ENCODE results near the gene FTCDNL1. TPM values are rescaled to one million over a fixed set of nuclear protein-coding genes. Genes with fewer than 3 reads are reported as not detected.

FTCDNL1 gene
- polyA plus RNA-seq, 3 donors = 1.2 to 1.8 (median 1.2) TPM

DNA sequence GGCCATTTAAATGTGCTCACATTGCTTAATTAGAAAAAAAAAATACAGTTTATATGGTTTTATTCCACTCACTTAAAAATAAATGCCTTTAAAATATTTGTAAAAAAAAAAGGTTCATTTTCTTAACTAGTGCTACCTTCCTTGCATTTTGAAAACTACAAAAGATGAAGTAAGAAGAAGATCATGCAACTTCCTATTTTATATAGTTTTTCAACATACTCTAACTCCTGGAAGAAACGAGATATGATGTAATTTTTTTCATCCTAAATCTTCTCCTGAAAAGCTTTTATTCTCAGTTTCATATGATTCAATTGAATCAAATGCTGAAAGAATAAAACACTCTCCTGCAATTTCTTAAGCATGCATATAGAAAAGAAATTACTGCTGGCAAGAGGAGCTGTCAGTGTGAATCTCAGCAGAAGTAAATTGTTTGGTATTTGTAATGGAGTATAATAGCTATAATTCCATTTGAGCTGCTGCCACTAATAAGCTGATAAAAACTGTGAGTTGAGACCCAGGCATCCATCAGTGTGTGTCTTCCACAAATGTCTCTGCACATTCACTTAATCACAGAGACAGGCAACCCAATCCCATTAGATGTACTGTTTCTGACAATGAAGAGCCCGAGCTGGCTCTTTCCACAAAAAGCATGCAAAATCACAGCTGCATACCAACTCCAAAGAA, 3.7 kb downstream of the FTCDNL1 start:
- DNase-seq (ENCODE audit: low read depth in 3 of 3, low spot score in 2 of 3) = no peak

DNA sequence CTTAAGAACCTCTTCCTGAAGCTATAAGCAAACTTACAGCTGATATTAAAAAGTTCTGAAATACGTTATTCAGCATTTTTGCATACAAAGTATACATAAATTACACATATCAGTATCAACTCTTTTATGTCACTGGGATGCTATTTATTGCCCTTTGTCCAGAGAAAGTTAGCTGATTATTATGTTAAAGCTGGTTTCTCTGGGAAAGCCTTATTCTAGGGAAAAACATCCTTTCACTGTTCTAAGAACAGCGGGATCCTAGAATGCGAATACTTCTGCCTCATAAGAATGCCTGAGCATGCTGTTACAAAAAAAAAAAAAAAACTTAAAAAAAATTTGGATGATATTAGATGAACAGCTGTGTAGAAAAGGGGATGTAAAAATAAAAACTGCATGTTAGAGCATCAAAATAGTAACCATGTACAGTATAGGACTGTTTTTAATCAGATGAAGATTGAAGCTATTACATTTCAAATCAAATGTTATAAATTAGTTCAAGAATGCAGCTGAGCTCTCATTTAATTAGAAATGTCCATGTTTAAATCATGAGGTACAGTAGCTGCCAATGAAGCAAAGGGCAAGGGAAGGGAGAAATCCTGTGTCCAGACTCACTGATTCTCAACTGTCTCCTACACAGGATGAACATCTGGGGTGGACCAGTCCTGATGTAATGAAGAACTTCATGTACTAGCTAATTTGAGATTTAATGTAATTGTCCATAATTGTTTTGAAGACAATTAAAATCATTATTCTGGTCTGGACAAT, 8.2 kb downstream of the FTCDNL1 start:
- no peak for DNase-seq (ENCODE audit: low read depth in 3 of 3, low spot score in 2 of 3)

DNA sequence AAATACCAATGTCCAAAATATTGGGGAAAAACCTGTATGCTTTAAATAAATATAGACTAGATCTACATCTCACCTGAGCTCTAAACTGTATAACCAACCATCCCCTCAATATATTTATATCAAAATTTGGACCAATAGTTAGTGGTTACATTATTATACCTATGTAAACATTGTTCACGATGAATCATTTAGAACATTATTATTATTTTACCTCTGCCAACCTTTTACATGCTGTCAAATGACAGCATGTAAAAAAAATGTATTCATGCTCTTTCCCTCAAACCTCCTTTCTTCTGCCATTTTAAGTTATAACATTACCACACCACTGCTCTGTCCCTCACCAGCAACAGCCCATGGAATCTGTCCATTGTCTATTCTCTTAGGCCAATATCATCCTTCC, 9.6 kb downstream of the FTCDNL1 start:
- no peak for DNase-seq (ENCODE audit: low read depth in 3 of 3, low spot score in 2 of 3)

DNA sequence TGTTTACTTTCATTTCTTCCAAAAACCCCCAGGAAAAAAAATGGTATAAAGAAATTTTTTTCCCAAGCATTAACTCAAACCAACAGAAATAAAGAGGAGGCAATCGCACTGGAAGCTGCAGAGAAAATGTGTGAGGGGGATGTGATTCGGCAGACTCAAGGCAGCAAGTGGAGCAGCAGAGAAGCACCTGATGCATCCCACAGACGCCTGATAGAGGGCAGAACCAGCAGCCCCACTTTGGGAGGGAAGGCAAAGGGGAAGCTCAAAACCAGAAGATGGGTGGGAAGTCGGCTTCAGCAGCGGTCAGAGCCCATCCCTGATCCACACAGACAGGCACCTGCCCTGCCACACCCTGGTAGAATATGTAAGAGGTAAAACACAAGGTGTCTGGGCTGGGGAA, 12.6 kb downstream of the FTCDNL1 start:
- no peak for DNase-seq (ENCODE audit: low read depth in 3 of 3, low spot score in 2 of 3)

DNA sequence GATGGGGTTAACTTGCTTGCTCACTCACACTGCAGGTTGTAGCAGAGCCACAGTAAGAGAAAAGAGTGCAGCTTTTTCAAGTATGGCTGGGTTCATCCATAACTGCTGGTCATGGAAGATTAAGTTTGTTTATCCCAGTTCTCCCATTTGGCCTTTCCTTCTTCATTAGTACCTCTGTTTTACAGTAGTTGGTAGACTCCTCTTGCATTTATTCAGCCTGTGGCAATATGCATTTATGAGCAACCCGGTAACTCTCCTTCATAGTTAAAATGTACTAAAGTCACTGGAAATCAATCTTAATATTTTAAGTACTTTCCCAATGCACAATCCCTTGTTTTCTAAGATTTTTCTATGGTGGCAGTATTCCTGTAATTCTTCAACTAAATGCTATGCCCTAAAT, 14.0 kb downstream of the FTCDNL1 start:
- no peak for DNase-seq (ENCODE audit: low read depth in 3 of 3, low spot score in 2 of 3)

DNA sequence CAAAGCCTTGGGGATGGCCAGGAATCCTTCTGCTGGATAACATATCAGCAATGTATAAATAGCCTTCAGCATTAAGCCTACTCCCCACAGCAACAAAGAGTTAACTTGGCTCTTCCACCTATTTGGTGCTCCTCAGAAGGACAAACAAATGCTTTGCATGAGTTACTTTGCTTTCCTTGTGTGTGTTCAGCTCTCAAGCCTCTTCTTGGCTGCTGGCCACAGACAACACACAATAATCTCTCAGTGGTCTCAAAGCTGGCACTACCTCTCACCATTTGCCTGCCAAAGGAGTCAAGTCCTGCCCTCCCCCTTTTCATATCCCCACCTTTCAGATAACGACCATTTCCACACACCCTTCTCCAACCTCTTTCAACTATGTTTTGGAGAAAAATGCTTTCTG, 17.5 kb downstream of the FTCDNL1 start:
- DNase-seq (ENCODE audit: low read depth in 3 of 3, low spot score in 2 of 3) = no peak

DNA sequence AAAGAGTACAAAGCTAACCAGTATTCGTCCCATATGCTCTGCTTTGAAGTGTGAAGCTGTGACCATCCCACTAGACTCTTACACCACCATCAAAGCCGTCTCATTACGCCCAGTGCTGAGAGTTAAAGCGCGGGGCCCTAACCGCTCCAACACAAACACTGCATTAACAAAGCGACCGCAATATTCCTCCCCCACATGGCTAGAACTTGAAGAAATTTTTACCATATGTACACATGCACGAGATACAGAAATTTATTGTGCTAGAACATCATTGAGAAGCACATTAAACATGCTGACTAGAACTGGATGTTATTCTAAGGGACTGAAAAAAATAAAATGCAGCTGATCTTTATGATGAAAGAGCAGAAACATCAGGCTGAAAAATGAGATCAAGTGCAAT, 20.5 kb downstream of the FTCDNL1 start:
- DNase-seq (ENCODE audit: low read depth in 3 of 3, low spot score in 2 of 3) = no peak

DNA sequence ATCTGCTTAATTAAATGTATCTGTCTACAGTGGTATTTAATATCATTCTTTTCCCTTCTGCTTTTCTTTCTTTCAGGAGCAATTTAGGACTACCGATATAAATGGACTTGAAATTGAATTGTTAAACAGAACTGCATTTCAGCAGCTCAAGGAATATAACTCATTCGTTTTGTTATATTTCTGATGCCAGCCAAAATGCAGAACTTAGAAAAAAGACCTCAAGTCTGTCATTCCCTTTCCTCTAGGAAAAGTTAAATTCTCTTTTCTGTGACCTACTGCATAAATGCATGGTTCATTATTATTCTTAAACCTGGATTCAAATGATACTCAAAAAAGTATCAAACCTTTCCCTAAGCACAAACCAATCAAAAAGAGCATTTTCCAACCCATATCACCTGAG, 21.4 kb downstream of the FTCDNL1 start:
- DNase-seq (ENCODE audit: low read depth in 3 of 3, low spot score in 2 of 3) = no peak

DNA sequence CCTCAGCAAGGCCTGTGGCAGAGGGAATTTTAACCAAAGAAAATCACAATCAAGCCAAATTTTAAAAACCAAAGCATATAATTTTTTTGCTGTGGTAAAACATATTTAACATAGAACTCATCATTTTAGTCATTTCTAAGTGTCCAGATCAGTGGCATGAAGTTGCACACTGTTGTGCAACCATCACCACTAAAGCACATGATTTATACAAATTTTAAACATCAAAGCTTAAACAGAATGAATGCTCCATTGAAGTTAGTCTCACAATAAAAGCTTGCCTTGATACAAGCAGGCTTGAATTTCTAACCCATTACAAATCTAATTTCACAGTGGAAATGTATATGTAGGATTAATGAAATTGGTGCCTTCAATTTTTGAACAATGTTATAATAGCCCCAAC, 31.2 kb downstream of the FTCDNL1 start:
- no peak for DNase-seq (ENCODE audit: low read depth in 3 of 3, low spot score in 2 of 3)

DNA sequence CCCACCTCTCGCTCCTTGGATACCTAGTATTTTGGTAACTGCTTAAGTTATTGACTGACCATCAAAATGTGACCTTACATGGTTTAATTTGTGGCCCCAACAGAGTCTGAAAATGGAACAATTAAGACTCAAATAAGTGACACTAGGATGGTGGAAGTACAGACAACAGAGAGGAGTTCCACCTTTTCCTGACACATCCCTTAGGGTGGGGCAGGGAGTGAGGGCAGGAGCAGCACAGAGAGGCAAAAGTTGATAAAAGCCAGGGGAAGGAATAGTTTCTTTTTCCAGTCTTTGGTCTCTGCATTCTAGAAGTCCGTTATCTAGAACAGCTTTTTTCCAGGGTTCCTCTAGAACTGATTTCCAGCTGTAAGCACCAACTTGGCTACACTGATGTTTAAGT, 32.2 kb downstream of the FTCDNL1 start:
- DNase-seq (ENCODE audit: low read depth in 3 of 3, low spot score in 2 of 3) = no peak

DNA sequence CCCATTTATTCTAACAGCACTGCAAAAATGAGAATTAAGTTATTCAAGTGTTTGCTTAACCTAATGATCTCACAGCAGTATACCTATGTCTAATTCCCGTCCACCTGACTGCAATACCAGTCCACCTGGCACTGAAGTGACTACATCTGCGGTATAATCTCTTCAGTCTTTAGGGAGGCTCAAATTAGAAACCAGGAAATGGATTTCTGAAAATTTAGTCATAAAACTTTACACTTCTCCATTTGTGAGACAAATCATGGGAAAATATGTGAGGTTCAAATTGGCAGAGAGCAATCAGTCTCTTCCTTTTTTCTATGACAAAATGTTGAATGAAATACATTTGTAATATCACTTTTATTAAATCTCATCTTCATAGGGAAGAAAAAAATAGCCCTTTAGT, 33.0 kb downstream of the FTCDNL1 start:
- no peak for DNase-seq (ENCODE audit: low read depth in 3 of 3, low spot score in 2 of 3)

DNA sequence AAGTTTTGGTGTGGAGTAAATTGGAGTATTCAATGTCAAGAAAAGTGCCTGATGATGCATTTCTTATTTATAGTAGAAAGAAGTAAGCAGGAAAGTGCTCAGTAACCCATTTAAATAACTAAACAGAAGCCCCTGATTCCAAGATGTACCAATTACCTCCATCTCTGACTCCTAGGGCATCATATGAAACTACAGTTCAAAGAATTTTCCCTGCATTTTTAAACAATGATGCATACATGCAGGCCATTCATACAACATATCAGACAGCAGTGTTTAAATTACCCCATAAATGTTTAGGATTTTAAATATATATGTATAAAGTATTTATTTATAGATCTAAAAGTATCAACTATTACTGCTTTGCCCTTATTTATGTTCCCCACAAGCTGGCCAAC, 36.2 kb downstream of the FTCDNL1 start:
- no peak for DNase-seq (ENCODE audit: low read depth in 3 of 3, low spot score in 2 of 3)

DNA sequence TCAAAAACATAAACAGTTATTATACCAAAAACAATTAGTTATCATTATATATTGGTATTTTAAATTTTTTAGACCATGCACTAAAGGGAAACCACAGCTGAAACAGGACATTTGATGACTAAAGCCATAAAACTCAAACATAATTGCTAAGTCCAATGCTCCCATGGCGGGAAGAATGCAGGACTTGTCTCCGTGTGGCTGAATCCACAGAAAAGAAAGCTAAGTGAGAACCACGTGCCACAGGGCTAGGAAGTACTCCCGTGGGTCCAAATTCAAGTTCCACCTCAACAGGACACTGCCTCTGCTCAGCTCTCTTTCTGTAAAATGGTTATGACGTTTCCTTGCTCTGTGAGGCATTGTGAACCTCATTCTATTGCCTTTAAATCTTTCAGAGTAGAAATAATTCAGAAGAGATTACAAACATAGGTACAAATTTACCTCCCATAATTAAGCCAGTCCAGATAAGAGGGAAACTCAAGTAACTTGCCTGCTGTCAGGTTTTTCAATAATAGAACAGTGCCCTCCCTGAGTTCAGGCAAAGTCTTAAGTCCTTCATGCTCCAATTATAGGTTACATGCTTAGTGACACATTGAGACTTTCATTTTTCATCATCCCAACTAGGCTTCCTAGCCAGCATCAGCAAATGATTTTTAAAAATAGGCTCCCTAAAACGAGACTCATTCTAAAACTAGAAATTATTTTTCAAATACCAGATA, 36.7 kb downstream of the FTCDNL1 start:
- no peak for DNase-seq (ENCODE audit: low read depth in 3 of 3, low spot score in 2 of 3)

DNA sequence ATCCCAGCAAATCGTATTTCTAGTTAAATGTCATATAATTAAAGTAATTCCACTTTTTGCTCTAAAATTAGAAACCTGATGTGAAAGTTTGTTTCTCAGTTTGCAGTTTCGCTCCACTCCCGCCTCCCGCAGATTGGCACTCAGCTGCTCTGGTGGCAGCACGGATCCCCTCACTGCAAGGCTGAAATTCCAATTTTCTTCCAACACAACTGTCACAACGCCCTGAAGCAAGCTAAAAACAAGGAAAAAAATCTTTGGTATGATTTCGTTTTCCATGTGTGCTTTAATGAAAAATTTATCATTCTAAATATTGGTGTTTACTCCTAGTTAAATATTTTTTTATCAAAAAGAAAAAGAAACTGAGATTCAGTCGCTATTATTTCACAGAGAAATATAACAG, 38.5 kb downstream of the FTCDNL1 start:
- no peak for DNase-seq (ENCODE audit: low read depth in 3 of 3, low spot score in 2 of 3)

DNA sequence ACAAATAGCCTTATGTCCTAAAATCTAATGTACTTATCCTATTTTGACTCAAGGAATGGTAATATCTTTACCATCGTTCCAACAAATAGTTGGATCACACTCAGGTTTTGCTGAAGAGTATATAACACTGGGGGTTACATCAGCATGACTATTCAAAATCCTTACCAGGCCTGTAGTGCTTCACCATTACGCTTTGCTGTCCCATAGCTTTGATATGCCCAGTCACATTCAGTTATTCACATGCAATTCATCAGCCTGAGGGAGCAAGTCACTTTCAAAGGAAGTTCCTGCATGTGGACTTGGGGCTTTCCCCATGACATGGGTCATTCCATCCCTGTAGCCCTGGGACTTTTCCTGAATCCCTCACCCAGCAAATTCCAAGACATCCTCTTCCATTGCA, 39.6 kb downstream of the FTCDNL1 start:
- DNase-seq (ENCODE audit: low read depth in 3 of 3, low spot score in 2 of 3) = no peak

DNA sequence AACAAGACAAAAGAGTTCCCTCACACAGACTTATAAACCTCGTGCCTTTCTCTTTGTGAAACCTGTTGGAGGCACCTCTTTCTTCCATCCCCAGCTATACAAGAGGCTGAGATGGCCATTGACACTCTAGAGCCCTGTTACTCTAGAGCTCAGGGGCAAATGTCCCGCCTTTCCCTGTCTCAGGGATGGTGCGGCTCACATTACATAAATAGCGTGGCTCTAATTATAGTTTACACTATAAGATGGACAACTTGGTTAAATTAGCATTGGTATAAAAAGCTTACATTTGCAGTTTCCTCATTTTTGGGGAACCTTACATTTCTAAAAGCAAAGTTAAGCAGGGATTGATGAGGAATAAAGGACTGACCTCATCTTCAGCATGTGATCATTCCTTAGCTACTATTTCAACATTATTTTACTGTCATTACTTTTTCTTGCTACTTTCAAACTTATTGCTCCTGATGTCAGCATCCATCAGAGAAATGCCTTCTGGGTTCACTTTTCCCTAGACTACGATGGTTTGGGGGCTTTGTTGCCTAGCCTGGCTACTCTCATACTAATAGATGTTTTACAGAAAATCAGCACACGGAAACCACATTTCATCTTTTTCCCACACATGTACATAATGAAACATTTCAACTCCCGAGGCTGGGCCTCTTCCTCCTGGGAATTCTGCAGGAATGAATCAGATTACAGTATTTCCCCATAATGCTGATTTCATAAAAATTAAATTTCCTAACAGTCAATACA, 40.4 kb downstream of the FTCDNL1 start:
- no peak for DNase-seq (ENCODE audit: low read depth in 3 of 3, low spot score in 2 of 3)

DNA sequence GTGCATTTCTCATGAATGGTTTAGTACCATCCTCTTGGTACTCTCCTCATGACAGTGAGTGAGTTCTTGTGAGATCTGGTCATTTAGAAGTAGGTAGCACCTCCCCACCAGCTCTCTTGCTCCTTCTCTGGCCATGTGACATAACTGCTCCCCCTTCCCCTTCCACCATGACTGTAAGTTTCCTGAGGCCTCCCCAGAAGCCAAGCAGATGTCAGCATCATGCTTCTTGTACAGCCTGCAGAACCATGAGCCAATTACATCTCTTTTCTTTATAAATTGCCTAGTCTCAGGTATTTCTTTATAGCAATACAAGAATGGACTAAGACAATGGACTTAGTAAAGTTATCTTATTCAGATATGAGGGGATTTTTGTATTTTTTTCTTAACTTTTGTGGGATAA, 43.0 kb downstream of the FTCDNL1 start:
- no peak for DNase-seq (ENCODE audit: low read depth in 3 of 3, low spot score in 2 of 3)

DNA sequence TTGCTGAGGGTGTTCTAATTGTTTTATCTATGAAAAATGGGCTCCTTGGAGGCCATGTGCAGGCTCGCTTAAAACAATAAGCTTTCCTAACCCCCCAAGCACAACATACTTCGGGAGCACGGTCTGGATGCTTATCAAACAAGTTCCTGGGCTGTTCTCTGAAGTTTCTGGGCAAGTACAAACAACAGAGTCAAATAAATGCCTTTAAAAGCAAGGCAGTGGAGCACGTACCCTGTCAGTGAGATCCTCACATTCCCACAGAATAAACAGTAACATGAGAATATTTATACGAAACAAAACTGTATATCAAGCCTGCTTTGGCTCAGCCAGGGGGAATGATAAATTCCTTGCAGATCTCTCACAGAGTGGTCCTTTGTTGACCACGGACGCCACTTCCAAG, 44.8 kb downstream of the FTCDNL1 start:
- DNase-seq (ENCODE audit: low read depth in 3 of 3, low spot score in 2 of 3) = no peak

DNA sequence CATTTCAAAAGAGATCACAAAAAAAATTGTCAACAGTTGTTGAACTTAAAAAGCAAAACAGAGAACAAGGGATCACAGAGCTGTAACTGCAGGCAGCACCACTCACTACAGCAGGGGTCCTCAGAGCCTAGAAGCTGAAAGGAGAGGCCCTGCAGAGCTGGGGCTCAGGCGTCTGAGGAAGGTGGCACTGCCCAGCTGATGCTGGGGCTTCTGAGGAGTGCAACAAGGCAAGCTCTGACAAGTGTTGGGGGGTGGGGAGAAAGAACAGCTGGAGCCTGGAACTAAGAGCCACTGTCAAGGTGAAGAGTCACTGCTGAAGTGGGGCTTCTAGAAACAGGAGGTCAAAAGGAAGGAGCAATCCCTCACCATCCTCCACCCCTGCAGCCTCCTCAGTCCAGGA, 46.2 kb downstream of the FTCDNL1 start:
- DNase-seq (ENCODE audit: low read depth in 3 of 3, low spot score in 2 of 3) = no peak

DNA sequence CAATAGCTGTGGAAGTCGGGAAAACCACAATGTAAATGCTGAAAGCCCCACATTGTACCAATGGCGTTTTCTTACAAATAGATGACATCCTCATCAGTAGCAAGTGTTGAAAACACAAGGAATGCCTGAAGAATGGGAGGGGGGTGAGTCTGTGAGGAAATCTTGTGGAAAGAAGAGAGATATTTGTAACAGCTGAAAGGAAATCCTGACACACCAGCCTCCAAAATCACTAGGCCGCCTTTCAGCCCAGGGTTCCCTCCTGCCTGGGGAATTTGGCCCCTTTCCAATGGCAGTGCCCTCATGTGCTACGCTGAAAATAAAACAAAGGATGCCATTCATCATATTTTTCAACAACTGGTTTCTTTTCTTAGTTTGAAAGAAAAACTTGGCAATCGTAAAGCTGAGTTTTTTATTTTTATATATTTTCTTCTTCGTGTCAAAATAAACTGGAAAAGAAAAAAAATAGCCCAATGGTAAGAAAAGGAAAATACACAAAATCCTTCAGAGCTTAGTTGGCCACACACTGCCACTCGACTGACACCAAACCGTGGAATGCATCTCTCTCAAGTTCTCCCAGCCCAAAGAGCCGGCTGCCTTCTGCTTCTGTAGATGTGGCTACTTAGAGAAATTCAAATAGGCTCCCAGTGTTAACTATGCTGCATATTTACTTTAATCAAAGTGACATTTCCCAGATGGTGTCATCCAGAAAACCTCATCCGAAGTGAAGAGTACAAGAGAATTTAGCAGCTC, 52.0 kb downstream of the FTCDNL1 start:
- no peak for DNase-seq (ENCODE audit: low read depth in 3 of 3, low spot score in 2 of 3)
